ENCODE results near the gene PLEKHM2.

The PLEKHM2 gene

GRCh38 chr1:15663925-15664324, 20.2 kb upstream of the PLEKHM2 start:
- no peak for TF ChIP-seq CTCF (IDR thresholded peaks at IDR 0.05; ENCODE audit: low read depth, low read length, missing control alignments)
- DNase-seq (ENCODE audit: extremely low read depth, low read depth): no peak
- no peak overlapping the region for H3K4me3 ChIP-seq (replicated peaks; ENCODE audit: low read depth, low read length)

GRCh38 chr1:15667362-15667761, 16.8 kb upstream of the PLEKHM2 start:
- no peak overlapping the region for H3K4me3 ChIP-seq (replicated peaks; ENCODE audit: low read depth, low read length)
- no peak for DNase-seq (ENCODE audit: extremely low read depth, low read depth)
- no peak for TF ChIP-seq CTCF (IDR thresholded peaks at IDR 0.05; ENCODE audit: low read depth, low read length, missing control alignments)

GRCh38 chr1:15668089-15668754, 15.9 kb upstream of the PLEKHM2 start:
- DNase-seq (ENCODE audit: extremely low read depth, low read depth): no peak
- TF ChIP-seq CTCF (IDR thresholded peaks at IDR 0.05; ENCODE audit: low read depth, low read length, missing control alignments): no peak
- no peak overlapping the region for H3K4me3 ChIP-seq (replicated peaks; ENCODE audit: low read depth, low read length)

GRCh38 chr1:15669074-15669473, 15.0 kb upstream of the PLEKHM2 start:
- no peak for DNase-seq (ENCODE audit: extremely low read depth, low read depth)
- no peak for TF ChIP-seq CTCF (IDR thresholded peaks at IDR 0.05; ENCODE audit: low read depth, low read length, missing control alignments)
- H3K4me3 ChIP-seq (replicated peaks; ENCODE audit: low read depth, low read length): no peak overlapping the region

GRCh38 chr1:15669864-15670263, 14.3 kb upstream of the PLEKHM2 start:
- no peak overlapping the region for H3K4me3 ChIP-seq (replicated peaks; ENCODE audit: low read depth, low read length)
- DNase-seq (ENCODE audit: extremely low read depth, low read depth): no peak
- TF ChIP-seq CTCF (IDR thresholded peaks at IDR 0.05; ENCODE audit: low read depth, low read length, missing control alignments): no peak

- no peak for TF ChIP-seq CTCF (IDR thresholded peaks at IDR 0.05; ENCODE audit: low read depth, low read length, missing control alignments)
- H3K4me3 ChIP-seq (replicated peaks; ENCODE audit: low read depth, low read length): no peak overlapping the region
- no peak for DNase-seq (ENCODE audit: extremely low read depth, low read depth)
Measured at GRCh38 chr1:15671430-15671829, 12.7 kb upstream of the PLEKHM2 start.
